OCI-LY1 (cell line): ENCODE results near the gene PDE3A.

ENCODE experiments used
- EZH2 ChIP-seq: fragments of 200-600 bp; sonication (generic), shearing (Covaris generic); IDR thresholded peaks from 2 replicates; pipeline ENCODE4 v1.8.0; 2017; ENCODE audit warnings: borderline replicate concordance, mixed run types, mild to moderate bottlenecking, antibody characterized with exemption, low read length, moderate library complexity, mixed read lengths
- TF ChIP-seq, protein P1 (sequence below): fragments of 200-600 bp; sonication (generic), shearing (Covaris generic); IDR thresholded peaks from 2 replicates; pipeline ENCODE4 v1.5.1; 2017; ENCODE audit warnings: mild to moderate bottlenecking, antibody characterized with exemption, low read length, moderate library complexity, mixed read lengths

DNA sequence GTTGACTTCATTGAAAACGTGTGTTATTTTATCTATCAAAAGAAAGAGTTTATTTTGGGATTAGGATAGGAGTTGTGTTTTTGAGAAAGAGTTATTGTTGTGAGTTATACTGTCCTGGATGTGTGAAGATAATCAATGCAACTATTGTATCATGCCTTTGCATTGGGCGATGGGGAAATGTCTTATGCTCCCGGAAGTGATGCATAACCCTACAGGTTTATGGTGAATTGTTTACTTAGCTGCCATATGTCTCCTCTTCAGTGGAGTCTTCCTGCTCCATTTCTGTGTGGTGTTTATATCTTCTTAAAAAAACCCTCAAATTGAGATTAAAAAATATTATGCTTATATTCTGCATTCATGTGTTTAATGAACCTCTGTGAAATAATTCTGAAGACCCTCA, 6.5 kb downstream of the PDE3A start:
- TF ChIP-seq EZH2, result no peak
- TF ChIP-seq, protein P1, sequence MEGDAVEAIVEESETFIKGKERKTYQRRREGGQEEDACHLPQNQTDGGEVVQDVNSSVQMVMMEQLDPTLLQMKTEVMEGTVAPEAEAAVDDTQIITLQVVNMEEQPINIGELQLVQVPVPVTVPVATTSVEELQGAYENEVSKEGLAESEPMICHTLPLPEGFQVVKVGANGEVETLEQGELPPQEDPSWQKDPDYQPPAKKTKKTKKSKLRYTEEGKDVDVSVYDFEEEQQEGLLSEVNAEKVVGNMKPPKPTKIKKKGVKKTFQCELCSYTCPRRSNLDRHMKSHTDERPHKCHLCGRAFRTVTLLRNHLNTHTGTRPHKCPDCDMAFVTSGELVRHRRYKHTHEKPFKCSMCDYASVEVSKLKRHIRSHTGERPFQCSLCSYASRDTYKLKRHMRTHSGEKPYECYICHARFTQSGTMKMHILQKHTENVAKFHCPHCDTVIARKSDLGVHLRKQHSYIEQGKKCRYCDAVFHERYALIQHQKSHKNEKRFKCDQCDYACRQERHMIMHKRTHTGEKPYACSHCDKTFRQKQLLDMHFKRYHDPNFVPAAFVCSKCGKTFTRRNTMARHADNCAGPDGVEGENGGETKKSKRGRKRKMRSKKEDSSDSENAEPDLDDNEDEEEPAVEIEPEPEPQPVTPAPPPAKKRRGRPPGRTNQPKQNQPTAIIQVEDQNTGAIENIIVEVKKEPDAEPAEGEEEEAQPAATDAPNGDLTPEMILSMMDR, result no peak
